ENCODE measurements around the gene DEPDC1. TPM values are rescaled to one million over a fixed set of nuclear protein-coding genes. Genes with fewer than 3 reads are reported as not detected.

Gene DEPDC1
- total RNA-seq, 1 donor from 2014 or later: 2.6 TPM

GRCh38 chr1:68490046-68490651 is 6.7 kb downstream of the DEPDC1 start:
- Histone ChIP-seq H3K9ac (ENCODE audit: low read length) (no peak overlapping the region), H3K4me2 (ENCODE audit: low read length) (no peak overlapping the region), H2AFZ (ENCODE audit: low read depth, low read length) (no peak overlapping the region), H4K20me1 (ENCODE audit: insufficient read depth, low read length) (no peaks in the 10 kb centered on the region), H3K4me1 (ENCODE audit: insufficient read depth, low read length) (no peaks in the 10 kb centered on the region), H3K36me3 (ENCODE audit: insufficient read depth, low read length) (no peaks in the 10 kb centered on the region), H3K27me3 (ENCODE audit: insufficient read depth, low read length) (no peaks in the 10 kb centered on the region), H3K9me3 (ENCODE audit: insufficient read depth, low read depth, low read length) (no peaks in the 10 kb centered on the region), H3K4me3 (ENCODE audit: insufficient read depth, low read depth, low read length) (no peak overlapping the region), H3K27ac (ENCODE audit: low read depth, low read length) (no peak overlapping the region), H3K79me2 (ENCODE audit: insufficient read depth, low read length) (peaks cover 35% of the 10 kb centered on the region)
- Mint-ChIP-seq H3K27me3 (ENCODE audit: low read depth, unreplicated experiment) (no peaks in the 10 kb centered on the region), H3K36me3 (ENCODE audit: low read depth, unreplicated experiment) (no peaks in the 10 kb centered on the region), H3K4me3 (ENCODE audit: unreplicated experiment) (no peak overlapping the region), H3K4me1 (ENCODE audit: low read depth, unreplicated experiment) (no peaks in the 10 kb centered on the region), H3K9me3 (ENCODE audit: unreplicated experiment) (no peaks in the 10 kb centered on the region), H3K27ac (ENCODE audit: unreplicated experiment) (no peak overlapping the region)
- TF ChIP-seq CTCF (IDR thresholded peaks at IDR 0.05; ENCODE audit: insufficient read depth, low read depth, low read length) (no peak), EZH2 (IDR thresholded peaks at IDR 0.05; ENCODE audit: insufficient read depth, low read length) (no peak)
- no peak for DNase-seq (ENCODE audit: low read depth)
- no peak for FAIRE-seq

GRCh38 chr1:68485431-68486022 is 11.4 kb downstream of the DEPDC1 start:
- Histone ChIP-seq H3K4me3 (ENCODE audit: insufficient read depth, low read depth, low read length) (no peak overlapping the region), H3K4me1 (ENCODE audit: insufficient read depth, low read length) (no peaks in the 10 kb centered on the region), H3K4me2 (ENCODE audit: low read length) (no peak overlapping the region), H3K27ac (ENCODE audit: low read depth, low read length) (no peak overlapping the region), H3K9ac (ENCODE audit: low read length) (no peak overlapping the region), H3K36me3 (ENCODE audit: insufficient read depth, low read length) (peaks cover 8% of the 10 kb centered on the region), H2AFZ (ENCODE audit: low read depth, low read length) (no peak overlapping the region), H3K79me2 (ENCODE audit: insufficient read depth, low read length) (peaks cover 5% of the 10 kb centered on the region), H4K20me1 (ENCODE audit: insufficient read depth, low read length) (no peaks in the 10 kb centered on the region), H3K27me3 (ENCODE audit: insufficient read depth, low read length) (no peaks in the 10 kb centered on the region), H3K9me3 (ENCODE audit: insufficient read depth, low read depth, low read length) (no peaks in the 10 kb centered on the region)
- H3K27ac Mint-ChIP-seq (ENCODE audit: unreplicated experiment): no peak overlapping the region
- no peaks in the 10 kb centered on the region for H3K27me3 Mint-ChIP-seq (ENCODE audit: low read depth, unreplicated experiment)
- H3K4me3 Mint-ChIP-seq (ENCODE audit: unreplicated experiment): no peak overlapping the region
- H3K4me1 Mint-ChIP-seq (ENCODE audit: low read depth, unreplicated experiment): no peaks in the 10 kb centered on the region
- DNase-seq (ENCODE audit: low read depth) (no peak), FAIRE-seq (no peak)
- H3K9me3 Mint-ChIP-seq (ENCODE audit: unreplicated experiment): no peaks in the 10 kb centered on the region
- H3K36me3 Mint-ChIP-seq (ENCODE audit: low read depth, unreplicated experiment): no peaks in the 10 kb centered on the region
- TF ChIP-seq CTCF (IDR thresholded peaks at IDR 0.05; ENCODE audit: insufficient read depth, low read depth, low read length) (no peak), EZH2 (IDR thresholded peaks at IDR 0.05; ENCODE audit: insufficient read depth, low read length) (no peak)

- H3K4me1 ChIP-seq (ENCODE audit: insufficient read depth, low read length): no peaks in the 10 kb centered on the region
- H3K4me2 ChIP-seq (ENCODE audit: low read length): no peak overlapping the region
- no peaks in the 10 kb centered on the region for H3K9me3 ChIP-seq (ENCODE audit: insufficient read depth, low read depth, low read length)
- Mint-ChIP-seq H3K27ac (ENCODE audit: unreplicated experiment) (no peak overlapping the region), H3K9me3 (ENCODE audit: unreplicated experiment) (no peaks in the 10 kb centered on the region), H3K27me3 (ENCODE audit: low read depth, unreplicated experiment) (no peaks in the 10 kb centered on the region), H3K4me1 (ENCODE audit: low read depth, unreplicated experiment) (no peaks in the 10 kb centered on the region), H3K36me3 (ENCODE audit: low read depth, unreplicated experiment) (no peaks in the 10 kb centered on the region), H3K4me3 (ENCODE audit: unreplicated experiment) (no peak overlapping the region)
- TF ChIP-seq EZH2 (IDR thresholded peaks at IDR 0.05; ENCODE audit: insufficient read depth, low read length): no peak
- no peak for TF ChIP-seq CTCF (IDR thresholded peaks at IDR 0.05; ENCODE audit: insufficient read depth, low read depth, low read length)
- H3K9ac ChIP-seq (ENCODE audit: low read length): no peak overlapping the region
- no peak overlapping the region for H3K4me3 ChIP-seq (ENCODE audit: insufficient read depth, low read depth, low read length)
- DNase-seq (ENCODE audit: low read depth) (no peak), FAIRE-seq (no peak)
- H3K79me2 ChIP-seq (ENCODE audit: insufficient read depth, low read length): no peaks in the 10 kb centered on the region
- no peaks in the 10 kb centered on the region for H3K27me3 ChIP-seq (ENCODE audit: insufficient read depth, low read length)
- H3K27ac ChIP-seq (ENCODE audit: low read depth, low read length): no peak overlapping the region
- peaks cover 8% of the 10 kb centered on the region for H3K36me3 ChIP-seq (ENCODE audit: insufficient read depth, low read length)
- no peaks in the 10 kb centered on the region for H4K20me1 ChIP-seq (ENCODE audit: insufficient read depth, low read length)
- H2AFZ ChIP-seq (ENCODE audit: low read depth, low read length): no peak overlapping the region
These were observed 12.3 kb downstream of the DEPDC1 start for GRCh38 chr1:68484618-68485017.
